Skin epidermis (tissue), 12 donors: ENCODE results near the gene CYSTM1.
A peak's percentile ranks its signal among the peaks of the same experiment; 100 is the strongest.
"Not testable (repeated sequence)": the region's sequence is repeated elsewhere in the genome, so short reads cannot be mapped to it uniquely, and the experiment has no call there.

Experiments
- H3K27ac ChIP-seq, 21 experiments: fragments of 200-600 bp; sonication (generic) in 11 of 21; one replicate each; pipeline ENCODE4 v1.5.0; 2020; ENCODE audit warnings: mild to moderate bottlenecking in 3 of 21, inconsistent platforms in 2 of 21, moderate library complexity in 2 of 21
- H3K4me3 ChIP-seq, 7 experiments: fragments of 200-600 bp; sonication (generic) in 2 of 7; one replicate each; pipeline ENCODE4 v1.5.0; 2020; ENCODE audit warnings: inconsistent platforms in 2 of 7, mild to moderate bottlenecking in 2 of 7, moderate library complexity in 1 of 7

The CYSTM1 gene

DNA sequence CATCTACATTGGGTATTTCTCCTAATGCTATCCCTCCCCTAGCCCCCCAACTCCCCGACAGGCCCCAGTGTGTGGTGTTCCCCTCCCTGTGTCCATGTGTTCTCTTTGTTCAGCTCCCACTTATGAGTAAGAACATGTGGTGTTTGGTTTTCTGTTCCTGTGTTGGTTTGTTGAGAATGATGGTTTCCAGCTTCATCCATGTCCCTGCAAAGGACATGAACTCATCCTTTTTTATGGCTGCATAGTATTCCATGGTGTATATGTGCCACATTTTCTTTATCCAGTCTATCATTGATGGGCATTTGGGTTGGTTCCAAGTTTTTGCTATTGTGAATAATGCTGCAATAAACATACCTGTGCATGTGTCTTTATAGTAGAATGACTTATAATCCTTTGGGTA is 23.9 kb downstream of the CYSTM1 start:
- H3K27ac ChIP-seq, H3K4me3 ChIP-seq: not testable (repeated sequence)

DNA sequence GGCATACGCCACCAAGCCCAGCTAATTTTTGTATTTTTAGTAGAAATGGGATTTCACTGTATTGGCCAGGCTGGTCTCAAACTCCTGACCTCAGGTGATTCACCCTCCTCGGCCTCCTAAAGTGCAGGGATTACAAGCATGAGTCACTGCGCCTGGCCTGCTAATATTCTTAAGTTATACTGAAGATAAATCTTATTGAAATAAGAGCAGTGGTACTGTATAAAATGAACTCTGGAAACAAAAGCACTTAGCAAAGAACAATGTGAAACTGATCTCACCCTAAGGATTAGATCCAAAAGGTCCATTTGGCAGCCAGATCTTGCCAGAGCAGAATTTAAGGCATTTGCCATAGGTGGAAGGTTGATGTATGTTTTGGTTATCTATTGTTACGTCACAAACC is 27.1 kb downstream of the CYSTM1 start:
- no peak overlapping the region for H3K4me3 ChIP-seq
- H3K27ac ChIP-seq: no peak overlapping the region

DNA sequence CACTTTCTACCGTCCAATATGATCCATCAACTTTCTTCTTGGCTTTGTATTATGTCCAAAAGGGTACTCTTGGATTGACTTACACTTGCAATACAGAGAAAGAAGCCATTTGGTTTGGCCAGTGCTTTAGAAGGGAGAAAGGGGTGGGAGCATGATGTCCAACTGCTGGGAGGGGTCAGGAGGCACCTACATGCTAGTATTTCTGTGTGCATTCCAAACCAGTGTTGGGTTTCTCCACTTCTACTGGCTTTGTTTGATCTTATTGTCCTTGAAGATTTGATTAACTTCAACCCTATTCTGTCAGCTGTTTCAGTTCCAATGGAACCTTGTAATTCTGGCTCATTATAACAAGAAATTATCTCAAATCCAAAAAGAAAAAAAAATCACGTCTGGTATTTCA is 27.6 kb downstream of the CYSTM1 start:
- Histone ChIP-seq H3K27ac (no peak overlapping the region), H3K4me3 (no peak overlapping the region)

DNA sequence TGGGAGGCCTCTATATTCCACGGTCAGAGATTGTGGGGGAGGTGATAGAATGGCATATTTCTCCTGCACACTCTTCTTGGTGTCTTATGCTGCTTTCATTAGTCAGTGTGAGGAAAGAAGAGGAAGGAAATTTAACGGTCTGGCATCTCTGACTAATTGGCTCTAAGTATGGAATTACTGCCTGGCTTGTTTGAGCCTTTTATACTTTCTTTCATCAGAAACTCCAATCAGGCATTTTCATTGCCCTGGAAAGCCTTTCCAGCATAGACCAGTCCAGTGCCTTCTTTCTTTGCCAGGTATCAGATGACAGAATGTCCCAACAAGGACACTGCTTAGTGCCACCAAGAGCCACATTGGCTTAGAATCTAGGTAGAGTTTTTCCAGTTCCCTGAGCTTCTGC is 30.2 kb downstream of the CYSTM1 start:
- Histone ChIP-seq H3K27ac (no peak overlapping the region), H3K4me3 (no peak overlapping the region)

DNA sequence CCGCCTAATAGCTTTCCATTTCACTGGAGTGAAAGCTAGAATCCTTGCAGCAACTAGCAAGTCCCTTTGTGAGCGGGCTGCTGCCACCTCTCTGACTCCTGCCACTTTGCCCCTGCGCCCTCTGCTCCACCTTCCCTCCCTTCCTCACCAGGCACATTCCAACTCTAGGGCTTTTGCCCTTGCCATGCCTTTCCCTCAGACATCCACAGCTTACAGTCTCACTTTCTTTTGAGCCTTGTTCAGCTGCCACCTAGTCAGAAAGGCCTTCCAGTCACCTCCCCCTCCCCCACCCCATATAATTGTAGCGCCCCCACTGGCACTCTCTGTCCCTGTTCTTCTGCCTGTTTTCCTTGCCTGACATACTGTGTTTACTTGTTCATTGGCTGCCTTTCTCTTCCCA is 31.0 kb downstream of the CYSTM1 start:
- no peak overlapping the region for H3K4me3 ChIP-seq
- no peak overlapping the region for H3K27ac ChIP-seq

DNA sequence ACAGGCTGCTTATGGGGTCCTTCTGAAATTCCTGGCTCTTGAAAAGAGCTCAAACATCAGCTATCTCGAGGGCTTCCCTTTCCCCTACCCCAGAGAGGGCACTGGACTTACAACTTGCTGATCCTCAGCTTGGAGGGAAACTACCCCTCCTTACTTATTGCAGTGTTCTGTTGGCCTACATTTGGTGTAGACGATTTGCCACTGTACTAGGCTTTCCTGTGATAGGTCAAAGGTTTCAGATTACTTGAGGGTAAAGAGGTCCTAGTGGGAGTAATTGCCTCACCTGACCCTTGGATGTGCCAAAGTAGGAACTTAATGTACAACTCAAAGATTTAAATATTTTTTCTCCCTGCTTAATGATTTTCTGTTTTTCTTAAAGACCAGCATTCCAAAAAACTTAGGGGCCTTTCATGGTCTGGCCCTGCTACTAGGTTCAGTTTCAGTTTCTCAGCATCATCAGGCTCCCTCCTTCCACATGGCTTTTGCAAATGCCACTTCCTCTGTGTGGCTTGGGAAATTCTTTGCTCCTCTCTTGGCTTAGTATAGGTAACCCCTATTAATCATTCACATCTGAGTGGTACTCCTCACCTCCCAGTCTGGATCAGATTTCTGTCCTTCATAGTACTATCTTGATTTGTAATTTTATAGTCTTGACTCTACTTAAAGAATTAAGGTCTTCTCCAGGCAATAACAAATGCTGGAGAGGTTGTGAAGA is 32.4 kb downstream of the CYSTM1 start:
- no peak overlapping the region for H3K27ac ChIP-seq

DNA sequence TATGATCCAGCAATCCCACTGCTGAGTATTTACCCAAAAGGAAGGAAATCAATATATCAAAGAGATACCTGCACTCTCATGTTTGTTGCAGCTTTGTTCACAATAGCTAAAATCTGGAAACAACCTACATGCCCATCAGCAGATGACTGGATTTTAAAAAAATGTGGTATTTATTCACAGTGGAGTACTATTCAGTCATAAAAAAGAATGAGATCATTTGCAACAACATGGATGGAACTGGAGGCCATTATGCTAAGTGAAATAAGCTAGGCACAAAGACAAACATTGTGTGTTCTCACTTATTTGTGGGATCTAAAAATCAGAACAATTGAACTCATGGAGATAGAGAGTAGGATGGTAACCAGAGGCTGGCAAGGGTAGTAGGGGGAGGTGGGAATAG is 33.1 kb downstream of the CYSTM1 start:
- no peak overlapping the region for H3K4me3 ChIP-seq
- H3K27ac ChIP-seq: no peak overlapping the region

More for the DNA sequence above, 32.4 kb downstream of the CYSTM1 start:
- H3K4me3 ChIP-seq: no peak overlapping the region

DNA sequence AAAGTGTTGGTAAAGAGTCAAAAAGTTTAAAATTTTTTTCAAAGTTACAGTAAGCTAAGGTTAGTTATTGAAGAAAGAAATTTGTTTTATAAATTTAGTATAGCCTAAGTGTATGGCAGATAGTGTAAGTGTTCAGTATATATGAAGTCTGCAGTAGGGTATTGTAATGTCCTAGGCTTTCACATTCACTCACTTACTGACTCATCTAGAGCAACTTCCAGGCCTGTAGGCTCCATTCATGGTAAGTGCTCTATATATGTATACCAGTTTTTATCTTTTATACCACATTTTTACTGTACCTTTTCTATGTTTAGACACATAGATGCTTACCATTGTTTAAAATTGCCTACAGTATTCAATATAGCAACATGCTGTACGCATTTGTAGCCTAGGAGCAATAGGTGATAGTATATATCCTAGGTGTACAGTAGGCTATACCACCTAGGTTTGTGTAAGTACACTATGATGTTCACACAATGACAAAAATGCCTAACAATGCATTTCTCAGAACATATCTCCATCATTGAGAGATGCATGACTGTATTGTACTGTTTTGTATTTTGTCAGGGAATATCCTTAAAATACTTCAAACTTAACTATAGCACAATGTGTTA is 38.5 kb downstream of the CYSTM1 start:
- Histone ChIP-seq H3K4me3 (no peak overlapping the region), H3K27ac (no peak overlapping the region)

DNA sequence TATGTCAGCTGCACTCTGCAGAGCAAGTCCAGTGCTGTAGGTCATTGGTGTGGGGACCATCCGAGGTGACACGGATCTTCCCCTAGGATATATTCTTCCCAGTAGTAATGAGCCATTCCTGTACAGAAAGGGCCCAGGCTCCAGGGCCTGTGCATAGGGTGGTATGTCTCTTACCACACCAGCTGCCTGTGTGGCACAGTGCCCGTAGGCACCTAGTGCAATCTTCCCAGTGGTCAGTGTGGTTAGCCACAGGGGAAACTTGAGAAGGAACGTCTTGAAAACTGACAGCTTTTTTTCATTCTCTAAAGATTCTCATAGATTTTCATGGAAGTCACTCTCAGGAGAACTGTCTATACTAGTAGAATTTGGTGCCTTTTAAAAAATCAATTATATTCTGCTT is 39.8 kb downstream of the CYSTM1 start:
- Histone ChIP-seq H3K27ac (no peak overlapping the region), H3K4me3 (no peak overlapping the region)

DNA sequence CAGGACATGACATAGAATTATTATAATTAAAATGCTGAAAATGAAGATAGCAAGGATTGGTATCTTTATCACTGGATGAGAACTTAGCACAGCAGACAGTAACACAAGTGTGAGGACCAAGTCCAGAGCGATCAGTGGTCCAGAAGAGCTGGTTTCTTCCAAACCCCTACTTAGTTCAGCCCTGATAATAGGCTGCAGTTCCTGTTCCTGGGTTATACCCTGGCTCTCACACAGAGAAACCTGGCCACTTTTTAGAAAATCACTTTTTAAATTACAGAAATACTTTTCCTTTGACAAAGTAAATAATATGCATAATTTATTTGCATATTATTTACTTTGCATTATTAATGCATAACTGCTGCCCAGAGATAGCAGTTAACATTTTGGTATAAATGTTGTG is 40.3 kb downstream of the CYSTM1 start:
- Histone ChIP-seq H3K4me3 (no peak overlapping the region), H3K27ac (no peak overlapping the region)

DNA sequence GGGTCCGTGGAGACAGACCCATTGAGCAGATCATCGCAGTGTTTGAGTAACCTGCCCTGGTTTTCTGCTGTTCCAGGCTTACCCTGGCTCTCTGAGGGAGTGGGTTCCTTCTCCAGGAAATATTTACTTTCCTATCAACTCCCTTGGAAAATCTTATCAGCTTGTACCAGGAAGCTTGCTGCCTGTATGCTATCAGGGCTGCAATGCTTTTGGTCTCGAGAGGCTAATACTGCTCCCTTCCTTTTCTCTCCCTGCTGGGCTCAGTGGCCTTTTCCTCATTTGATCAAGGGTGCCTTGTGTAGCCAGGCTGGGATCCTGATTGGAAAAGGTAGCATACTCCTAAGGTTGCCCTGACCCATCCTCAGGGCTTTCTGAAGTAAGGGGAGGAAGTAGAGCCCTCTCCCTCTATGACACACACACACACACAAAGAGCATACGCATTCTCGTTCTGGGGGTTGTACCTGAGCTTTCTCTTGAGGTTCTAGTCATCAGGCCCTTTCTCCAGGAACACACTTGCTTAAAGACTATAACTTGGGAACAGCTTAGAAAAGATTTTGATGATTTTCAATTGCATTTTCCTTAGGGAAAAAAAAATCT is 41.6 kb downstream of the CYSTM1 start:
- no peak overlapping the region for H3K4me3 ChIP-seq
- no peak overlapping the region for H3K27ac ChIP-seq

DNA sequence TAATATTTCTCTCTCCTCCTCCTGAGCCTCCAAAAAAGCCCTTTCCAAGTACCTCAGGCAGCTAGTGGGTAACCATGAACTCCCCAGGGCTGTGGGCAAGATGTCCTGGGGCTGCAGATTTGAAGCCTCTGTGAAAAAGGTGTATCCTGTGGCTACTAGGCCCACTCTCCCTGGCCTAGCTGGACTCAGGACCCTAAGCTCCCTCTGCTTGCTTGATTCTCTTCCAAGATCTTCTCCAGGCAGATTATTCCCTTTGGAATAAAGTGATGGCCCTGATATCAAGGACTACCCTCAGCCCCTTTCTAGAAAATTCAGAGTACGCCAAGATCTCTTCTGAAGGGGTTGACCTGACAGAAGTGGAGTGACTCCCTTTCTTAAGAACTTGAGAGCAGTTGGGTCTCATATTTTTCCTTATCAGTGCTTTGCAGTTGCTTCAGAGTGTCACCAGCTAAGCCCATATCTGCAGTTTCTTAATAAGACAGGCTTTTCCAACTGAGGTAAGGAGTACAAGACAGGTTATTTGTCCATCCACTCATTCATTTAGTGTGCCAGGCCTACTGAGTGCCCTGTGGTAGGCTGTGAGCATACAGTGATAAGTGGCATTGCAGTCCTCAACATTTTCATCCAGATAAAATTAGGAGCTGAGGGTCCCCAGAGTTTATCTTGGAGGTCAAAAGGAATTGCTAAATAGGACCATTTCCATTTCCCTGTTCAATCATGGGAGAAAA is 42.5 kb downstream of the CYSTM1 start:
- H3K27ac ChIP-seq: no peak overlapping the region

DNA sequence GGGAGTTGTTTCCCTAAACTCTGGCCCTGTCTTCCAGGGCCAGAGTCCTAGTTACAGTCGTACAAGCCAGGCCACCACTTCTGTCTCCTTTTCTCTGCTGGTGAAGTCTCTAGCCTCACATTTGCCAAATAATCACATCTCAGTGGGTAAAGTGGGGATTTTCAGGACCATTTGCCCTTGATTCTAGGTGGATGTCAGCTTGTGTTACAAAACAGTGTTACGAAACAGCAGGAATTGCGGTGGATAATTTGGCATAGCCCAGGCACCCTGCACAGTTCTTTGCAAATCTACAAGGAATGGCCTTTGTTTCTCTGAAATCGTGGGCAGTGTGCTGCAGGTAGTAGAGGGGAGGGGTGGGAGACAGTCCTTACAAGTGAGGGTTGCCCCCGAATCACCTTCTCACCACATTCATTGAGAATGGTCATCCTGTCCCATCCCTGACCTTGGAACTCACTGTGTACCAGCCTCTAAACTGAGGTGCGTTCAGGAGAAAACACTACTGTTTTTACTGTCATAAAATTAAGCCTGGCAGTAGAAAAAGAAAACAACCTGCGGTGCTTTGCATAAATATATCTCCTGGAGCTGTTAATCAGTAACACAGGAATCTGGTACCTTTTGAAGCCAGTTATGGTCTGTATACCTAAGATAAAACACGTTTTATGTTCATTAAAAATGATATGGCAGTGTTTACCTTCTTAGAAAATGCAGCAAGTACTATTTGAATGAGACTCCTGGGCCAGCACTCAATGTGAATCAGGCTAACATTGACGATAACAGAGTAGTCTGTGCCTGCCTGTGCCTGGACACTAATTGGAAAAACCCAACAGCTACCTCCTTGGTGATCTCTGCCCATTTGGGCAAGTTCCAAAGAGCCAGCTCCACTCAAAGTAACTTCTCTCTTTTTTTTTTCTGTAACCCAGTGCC is 44.3 kb downstream of the CYSTM1 start:
- no peak overlapping the region for H3K27ac ChIP-seq

More for the DNA sequence above, 42.5 kb downstream of the CYSTM1 start:
- no peak overlapping the region for H3K4me3 ChIP-seq

DNA sequence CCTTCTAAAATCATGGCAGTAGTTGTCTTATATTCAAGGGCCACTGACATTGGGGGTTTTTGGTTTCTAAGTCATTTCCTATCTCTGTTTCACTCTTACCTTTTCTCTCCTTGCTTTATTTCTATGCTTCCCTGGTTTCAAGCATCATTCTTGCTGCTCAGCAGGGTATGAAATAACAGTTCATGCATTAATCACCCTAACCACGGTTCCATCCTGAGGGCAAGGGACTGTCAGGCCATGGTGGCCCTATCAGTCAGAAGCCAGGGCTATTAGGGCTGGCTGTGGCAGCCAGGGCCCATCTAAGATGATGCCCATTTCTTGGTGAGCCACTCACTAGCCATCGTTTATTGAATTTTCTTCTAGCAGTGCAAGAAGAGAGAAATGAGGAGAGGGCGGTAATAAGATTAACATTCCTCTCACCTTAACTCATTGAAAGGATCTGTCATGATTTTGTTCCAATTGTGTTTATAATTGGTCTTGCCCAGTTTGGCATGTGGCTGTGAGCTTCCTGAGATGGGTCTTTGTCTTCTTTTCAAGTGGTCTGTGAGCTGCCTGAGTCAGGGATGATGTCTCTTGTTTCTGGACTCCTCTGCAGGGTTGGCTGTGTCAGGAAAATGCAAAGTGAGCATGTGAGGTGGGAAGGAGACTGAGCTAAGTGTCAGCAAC is 45.2 kb downstream of the CYSTM1 start:
- H3K27ac ChIP-seq: peak overlapping the region in 2 of 21 experiments; percentile 2 to 7
- no peak overlapping the region for H3K4me3 ChIP-seq

More for the DNA sequence above, 44.3 kb downstream of the CYSTM1 start:
- no peak overlapping the region for H3K4me3 ChIP-seq

DNA sequence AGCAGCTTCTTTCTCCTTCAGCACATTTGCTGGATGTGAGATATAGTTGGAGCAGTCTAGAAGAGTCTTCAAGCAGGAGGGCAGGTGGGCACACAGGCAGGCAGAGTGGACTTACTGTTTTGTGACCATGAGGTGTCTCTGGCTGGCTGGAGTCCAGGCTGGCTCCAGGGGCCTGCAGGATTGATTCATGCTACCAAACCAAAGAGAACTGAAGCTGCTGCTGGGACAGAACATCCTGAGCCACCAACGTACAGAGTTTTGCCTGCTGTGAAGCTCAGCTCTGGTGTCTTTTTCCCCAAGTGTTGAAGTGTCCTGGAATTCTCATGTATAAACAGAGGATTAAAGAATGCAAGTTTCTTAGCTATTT is 45.7 kb downstream of the CYSTM1 start:
- H3K4me3 ChIP-seq: no peak overlapping the region

DNA sequence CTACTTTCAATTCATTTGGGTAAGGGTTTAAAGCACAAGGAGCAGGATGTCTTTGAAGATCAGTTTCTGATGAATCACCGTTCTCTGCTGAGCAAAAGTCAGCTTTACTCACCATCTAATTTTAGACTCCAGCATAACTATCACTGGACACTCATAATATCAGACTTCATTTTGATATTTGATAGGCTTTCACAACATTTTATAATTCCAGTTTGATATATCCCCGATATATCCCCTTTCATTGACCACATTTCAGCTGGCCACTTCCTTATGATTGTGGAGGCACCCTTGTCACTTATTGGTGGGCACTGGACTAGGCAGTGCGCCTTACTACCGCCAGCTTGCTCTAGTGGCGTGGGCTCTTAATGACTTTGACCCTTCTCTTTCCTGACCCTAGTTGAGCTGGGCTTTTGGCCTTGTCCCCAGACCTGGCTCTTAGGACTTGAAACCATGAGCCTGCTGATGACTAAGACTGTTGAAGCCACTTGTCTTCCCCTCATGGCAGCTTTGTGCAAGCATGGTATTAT is 46.8 kb downstream of the CYSTM1 start:
- Histone ChIP-seq H3K27ac (peak overlapping the region in 2 of 21 experiments; percentile 50 to 68), H3K4me3 (no peak overlapping the region)

More for the DNA sequence above, 45.7 kb downstream of the CYSTM1 start:
- peak overlapping the region in 1 of 21 experiments; percentile 7 for H3K27ac ChIP-seq

DNA sequence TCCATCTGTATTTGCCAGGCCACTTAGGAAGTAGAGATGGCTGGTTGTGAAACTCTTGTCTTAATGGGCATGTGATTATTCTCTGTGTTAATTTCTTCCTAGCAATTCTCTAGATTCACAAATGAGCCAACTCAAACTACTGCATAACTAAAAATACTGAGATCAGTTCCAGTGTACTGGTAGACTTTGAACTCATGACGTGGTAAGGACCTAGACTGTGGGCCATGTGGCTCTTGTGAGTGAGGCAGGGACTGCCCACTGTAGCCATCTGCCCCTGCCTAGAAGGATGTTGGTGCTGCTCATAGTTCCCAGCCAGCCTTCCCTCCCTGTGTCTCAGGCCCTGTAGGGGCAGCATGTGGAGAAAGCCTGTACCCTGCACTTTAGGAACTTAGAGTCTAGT is 47.4 kb downstream of the CYSTM1 start:
- Histone ChIP-seq H3K4me3 (no peak overlapping the region), H3K27ac (peak overlapping the region in 1 of 21 experiments; percentile 68)

DNA sequence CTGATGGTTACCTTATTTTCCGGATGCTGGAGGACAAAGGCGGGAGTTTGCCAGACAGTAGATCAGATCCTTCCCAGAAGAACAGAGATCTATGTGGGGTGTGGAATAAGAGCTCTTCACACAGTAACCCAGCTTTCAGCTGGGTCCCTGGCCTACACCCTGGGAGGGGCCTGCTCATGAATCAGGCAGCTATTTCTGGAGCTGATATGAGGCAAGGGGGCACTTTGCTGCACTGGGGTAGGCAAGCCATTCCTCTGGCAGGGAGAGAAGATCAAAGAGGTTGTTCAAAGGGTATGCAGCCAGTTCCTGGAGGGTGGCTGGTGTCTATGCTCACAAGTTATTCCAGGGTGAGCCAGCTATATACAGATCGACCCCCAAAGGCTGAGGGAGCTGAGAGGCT is 48.6 kb downstream of the CYSTM1 start:
- no peak overlapping the region for H3K4me3 ChIP-seq
- H3K27ac ChIP-seq: no peak overlapping the region

DNA sequence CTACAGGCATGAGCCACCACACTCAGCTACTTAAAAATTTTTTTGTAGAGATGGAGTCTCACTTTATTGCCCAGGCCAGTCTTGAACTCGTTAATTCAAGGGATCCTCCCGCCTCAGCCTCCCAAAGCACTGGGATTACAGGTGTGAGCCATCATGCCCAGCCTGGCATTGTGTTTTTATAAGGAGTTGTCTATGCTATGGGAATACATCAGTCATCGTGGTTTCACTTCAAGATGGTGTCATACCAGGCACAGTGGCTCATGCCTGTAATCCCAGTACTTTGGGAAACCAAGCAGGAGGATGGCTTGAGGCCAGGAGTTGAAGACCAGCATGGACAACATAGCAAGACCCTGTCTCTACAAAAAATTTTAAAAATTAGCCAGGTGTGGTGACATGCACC is 49.7 kb downstream of the CYSTM1 start:
- H3K4me3 ChIP-seq: no peak overlapping the region
- no peak overlapping the region for H3K27ac ChIP-seq
